NCI-H1105 (cell line): ENCODE measurements around the gene NREP.

Source experiments
- DNase-seq: peaks from one replicate; lab custom pipeline; 2025; lab: John Stamatoyannopoulos, UW

The NREP gene, protein sequence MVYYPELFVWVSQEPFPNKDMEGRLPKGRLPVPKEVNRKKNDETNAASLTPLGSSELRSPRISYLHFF

GRCh38 chr5:111756581-111757354, at the start of gene NREP:
Gene NREP (minus strand): TSS chr5:111757194. CDS start chr5:111755772, 1,422 bp downstream.
- DNase-seq: peak; percentile 41

- no peak for DNase-seq
Observed at GRCh38 chr5:111806753-111807152, 49.8 kb upstream of the NREP start.

DNA sequence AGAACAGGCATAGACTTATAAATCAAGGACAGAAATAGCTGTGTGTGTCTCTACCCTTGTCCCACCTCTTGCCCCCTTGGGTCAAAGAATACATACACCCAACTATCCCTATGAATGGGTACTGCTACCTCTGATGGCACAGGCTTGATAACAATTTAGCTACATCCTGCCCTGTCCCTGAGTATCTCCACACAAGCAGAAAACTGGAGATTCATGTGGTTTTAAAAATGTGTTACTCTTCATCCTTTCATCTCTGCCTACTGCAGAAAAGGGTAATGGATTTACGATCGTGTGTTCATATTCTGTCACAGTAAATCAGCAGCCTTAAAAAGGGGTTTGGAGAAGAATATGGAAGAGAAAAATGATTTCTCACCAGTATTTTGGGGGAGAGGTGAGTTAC, 49.2 kb upstream of the NREP start:
- DNase-seq: no peak

DNA sequence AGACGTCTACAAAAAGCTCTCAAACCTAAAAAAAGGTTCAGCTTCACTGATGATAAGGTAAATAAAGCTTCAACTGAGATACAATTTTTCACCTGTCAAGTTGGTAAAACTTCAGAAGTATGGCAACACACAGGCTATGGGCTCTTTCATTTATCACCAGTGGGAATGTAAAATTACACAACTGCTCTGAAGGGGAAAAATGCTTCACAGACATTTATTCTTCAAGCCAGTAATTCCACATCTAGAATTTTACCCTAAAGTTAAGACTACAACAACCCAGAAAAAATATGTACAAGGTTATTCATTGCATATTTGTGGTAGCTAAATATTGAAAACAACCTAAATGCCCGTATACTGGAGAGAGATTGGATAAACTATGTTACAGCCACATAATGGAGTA, 48.1 kb upstream of the NREP start:
- no peak for DNase-seq

DNA sequence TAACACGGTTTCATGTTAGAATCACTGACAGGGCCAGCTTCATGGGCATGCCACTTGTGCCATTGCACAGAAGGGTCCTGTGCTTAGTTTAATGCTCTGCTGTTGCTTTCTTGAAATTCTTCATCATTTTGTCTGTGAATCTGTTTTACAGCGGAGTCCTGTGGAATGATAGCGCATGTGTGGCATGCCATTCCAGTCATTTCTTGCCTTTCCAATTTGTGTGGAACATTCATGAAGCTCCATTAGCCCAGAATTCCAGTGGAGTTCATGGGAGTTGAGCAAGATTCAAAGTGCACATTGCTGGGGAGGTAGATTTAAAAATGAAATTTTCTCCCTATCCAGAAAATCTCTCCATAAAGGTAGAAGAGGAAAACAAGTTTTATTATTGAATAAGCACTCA, 43.4 kb upstream of the NREP start:
- no peak for DNase-seq

- DNase-seq: no peak
Observed at GRCh38 chr5:111795142-111795541, 38.1 kb upstream of the NREP start.

- no peak for DNase-seq
Observed at GRCh38 chr5:111792471-111793058, 35.6 kb upstream of the NREP start.

DNA sequence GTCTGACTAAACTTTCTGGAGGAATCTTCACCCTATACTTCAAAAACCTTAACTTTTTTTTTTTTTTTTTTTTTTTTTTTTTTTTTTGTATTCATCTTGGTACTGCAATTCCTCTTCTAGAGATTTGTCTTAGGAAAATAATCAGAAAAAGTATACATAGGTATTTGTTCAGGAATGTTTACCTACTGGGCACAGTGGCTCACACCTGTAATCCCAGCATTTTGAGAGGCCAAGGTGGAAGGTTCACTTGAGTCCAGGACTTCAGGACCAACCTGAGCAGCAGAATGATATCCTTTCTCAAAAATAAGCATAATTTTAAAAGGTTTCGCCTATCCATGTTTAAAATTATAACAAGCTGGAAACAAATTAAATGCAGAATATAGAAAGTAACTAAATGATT, 33.3 kb upstream of the NREP start:
- DNase-seq: no peak

DNA sequence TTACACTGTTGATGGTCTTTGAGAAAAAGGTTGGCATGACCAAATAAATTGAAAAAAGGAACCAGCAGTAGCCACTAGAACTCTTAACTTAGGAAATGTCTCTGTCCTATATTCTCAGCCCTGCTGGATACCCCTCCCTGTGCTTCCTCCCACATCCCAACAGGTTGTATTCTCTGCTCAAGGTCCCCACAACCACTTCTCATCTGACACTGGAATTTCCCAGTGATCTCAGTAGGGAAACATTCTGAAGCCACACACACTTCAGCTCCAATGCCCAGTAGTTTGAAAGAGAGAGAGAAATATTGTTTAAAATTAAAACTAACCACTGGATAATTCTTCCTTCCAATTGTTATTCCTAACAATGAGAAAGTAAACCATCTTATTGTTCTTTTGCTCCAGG, 30.0 kb upstream of the NREP start:
- no peak for DNase-seq

GRCh38 chr5:111784491-111785181, 27.6 kb upstream of the NREP start:
- DNase-seq: no peak

DNA sequence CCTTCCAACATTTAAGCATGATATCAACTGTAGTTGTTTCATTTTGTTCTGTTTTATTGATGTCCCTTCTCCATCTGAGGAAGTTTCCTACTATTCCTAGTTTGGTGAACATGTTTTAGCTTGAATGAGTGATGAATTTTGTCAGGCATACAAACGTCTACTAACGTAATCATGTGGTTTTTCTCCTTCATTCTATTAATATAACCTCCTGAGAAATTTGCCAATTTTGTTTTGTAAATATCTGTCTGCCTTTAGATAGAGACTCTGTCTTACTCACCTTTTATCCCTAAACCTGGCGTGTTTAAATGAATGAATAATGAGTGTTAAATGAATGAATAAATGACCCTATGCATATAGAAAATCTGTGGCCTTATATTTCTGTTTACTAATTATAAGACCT, 26.5 kb upstream of the NREP start:
- DNase-seq: no peak

DNA sequence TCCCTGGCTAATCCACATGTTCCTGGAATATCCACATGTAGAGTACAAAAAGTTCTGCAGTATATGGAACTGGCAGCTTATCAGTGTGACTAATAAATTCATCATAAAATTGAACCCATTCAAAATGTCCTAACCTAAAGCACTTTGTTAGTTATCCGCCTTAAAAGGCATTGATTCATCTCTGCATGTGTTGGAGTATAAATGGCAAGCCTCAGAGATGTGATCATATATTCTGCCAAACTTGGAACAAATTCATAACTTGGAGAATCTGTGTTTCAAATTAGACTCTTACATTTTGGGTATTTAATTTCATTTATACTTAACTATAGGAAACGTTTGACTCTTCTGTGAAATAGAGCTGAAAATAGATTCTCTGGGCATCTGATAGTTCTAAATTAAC, 25.2 kb upstream of the NREP start:
- DNase-seq: no peak

GRCh38 chr5:111781200-111781599, 24.2 kb upstream of the NREP start:
- DNase-seq: no peak

GRCh38 chr5:111779922-111780292, 22.9 kb upstream of the NREP start:
- peak; percentile 43 for DNase-seq

- no peak for DNase-seq
Observed at GRCh38 chr5:111779260-111779921, 22.4 kb upstream of the NREP start.

GRCh38 chr5:111776913-111777781, 20.2 kb upstream of the NREP start:
- DNase-seq: no peak

DNA sequence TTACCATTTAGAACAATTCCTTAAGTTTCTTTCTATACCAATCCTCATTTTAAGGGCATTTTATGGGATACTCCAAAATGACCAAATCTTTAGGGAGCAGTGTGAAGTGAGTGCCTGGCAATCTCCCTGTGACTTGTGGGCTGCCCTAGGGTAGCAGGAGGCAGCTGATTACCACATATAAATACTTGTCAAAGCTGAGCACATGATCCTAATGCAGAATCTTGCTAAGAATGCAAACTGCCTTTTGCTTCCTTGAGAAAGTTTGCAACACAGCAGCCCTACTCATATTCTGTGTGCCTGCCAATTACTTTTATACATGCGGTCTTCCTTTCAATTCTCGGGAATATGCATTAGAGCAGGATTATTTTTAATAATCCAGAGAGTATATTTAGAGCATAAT, 18.2 kb upstream of the NREP start:
- no peak for DNase-seq

- no peak for DNase-seq
Observed at GRCh38 chr5:111774525-111774924, 17.5 kb upstream of the NREP start.

DNA sequence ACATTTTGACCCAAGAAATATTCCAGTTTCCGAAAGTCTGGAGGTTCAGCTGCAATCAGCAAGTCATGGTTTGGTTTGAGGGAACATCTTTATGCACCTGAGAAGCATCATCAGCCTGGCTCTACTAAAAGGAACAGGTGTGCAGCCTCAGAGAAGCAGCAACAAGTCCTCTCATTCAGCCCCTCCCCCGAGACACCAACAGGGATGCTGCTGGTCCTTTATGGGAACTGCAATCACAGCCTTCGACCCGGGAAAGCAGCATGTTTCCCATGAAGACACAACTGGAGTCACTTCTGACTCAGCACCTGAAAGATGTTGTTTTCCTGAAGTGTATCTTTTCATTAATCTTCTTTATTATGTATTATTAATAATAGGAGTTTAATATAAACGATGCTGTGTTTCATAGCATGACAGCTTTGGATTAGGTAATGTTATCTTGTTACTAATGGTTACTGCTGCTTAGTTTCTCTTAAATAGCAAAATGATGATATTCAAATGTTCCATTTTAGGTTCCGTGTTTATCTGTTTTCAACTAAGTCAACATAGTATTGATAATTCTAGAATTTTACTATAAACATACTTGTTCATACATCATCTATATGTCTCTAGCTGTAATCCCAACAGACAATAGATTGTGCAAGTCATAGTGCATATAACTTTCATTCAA, 15.6 kb upstream of the NREP start:
- DNase-seq: no peak

DNA sequence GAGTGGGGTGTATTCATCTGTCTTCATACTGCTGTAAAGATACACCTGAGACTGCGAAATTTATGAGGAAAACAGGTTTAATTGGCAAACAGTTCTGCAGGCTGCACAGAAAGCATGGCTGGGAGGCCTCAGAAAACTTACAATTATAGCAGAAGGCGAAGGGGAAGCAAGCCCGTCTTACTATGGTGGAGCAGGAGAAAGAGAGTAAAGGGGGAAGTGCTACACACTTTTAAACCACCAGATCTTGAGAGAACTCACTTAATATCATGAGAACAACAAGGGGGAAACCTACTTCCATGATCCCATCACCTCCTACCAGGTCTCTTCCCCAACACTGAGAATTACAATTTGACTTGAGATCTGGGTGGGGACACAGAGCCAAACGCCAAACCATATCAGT, 12.5 kb upstream of the NREP start:
- DNase-seq: no peak
